ENCODE data around the gene FIGNL2. TPM values are rescaled to one million over a fixed set of nuclear protein-coding genes. Genes with fewer than 3 reads are reported as not detected.
"Not testable (repeated sequence)": the region's sequence is repeated elsewhere in the genome, so short reads cannot be mapped to it uniquely, and the experiment has no call there.

The FIGNL2 gene
- total RNA-seq, 4 donors from 2014 or later: 0.07 to 0.25 TPM; not detected in 2

GRCh38 chr12:51886021-51886710 is 37.6 kb upstream of the FIGNL2 start:
- Histone ChIP-seq H3K4me1 (peaks cover 8 to 11% of the 10 kb centered on the region in 2 donors), H3K36me3 (no peaks in the 10 kb centered on the region), H3K27ac (peak overlapping the region; percentile 56 to 72 (median 67)), H3K27me3 (peaks cover 0 to 6% (median 5%) of the 10 kb centered on the region in 3 donors), H3K9me3 (no peaks in the 10 kb centered on the region), H3K4me3 (no peak overlapping the region)
- in situ Hi-C loops (cut with MboI; ENCODE audit: low sequenced_read_pairs in 4 of 4): no loop called here
- intact Hi-C loops (cut with DNase I; ENCODE audit: low total_unique reads): no loop called here
- TF ChIP-seq POLR2A (IDR thresholded peaks at IDR 0.05) (peak in 1 of 2 donors; percentile 52), CTCF (IDR thresholded peaks at IDR 0.05 in 4 of 5, conservative IDR thresholded peaks at IDR 0.05 in 1 of 5) (no peak)
- ATAC-seq: peak; percentile 96 to 98
- DNase-seq: peak; percentile 76 to 83

GRCh38 chr12:51885294-51886020 is 36.9 kb upstream of the FIGNL2 start:
- H3K27me3 ChIP-seq; ATAC-seq; in situ Hi-C loops (cut with MboI; ENCODE audit: low sequenced_read_pairs in 4 of 4); H3K36me3 ChIP-seq; H3K4me3 ChIP-seq; DNase-seq; H3K9me3 ChIP-seq; intact Hi-C loops (cut with DNase I; ENCODE audit: low total_unique reads): not testable (repeated sequence)
- peaks cover 8 to 11% of the 10 kb centered on the region in 2 donors for H3K4me1 ChIP-seq
- peak overlapping the region; percentile 66 to 77 (median 73) for H3K27ac ChIP-seq

GRCh38 chr12:51884676-51885229 is 36.2 kb upstream of the FIGNL2 start:
- intact Hi-C loops (cut with DNase I; ENCODE audit: low total_unique reads) (no loop called here), in situ Hi-C loops (cut with MboI; ENCODE audit: low sequenced_read_pairs in 4 of 4) (no loop called here)
- H3K4me3 ChIP-seq: no peak overlapping the region
- TF ChIP-seq CTCF (IDR thresholded peaks at IDR 0.05 in 4 of 5, conservative IDR thresholded peaks at IDR 0.05 in 1 of 5) (no peak), POLR2A (IDR thresholded peaks at IDR 0.05) (no peak)
- H3K9me3 ChIP-seq: no peaks in the 10 kb centered on the region
- no peak for DNase-seq
- H3K27ac ChIP-seq: peak overlapping the region in 2 of 4 donors; percentile 72 to 77
- H3K36me3 ChIP-seq: no peaks in the 10 kb centered on the region
- no peak for ATAC-seq
- H3K27me3 ChIP-seq: peaks cover 0 to 6% (median 5%) of the 10 kb centered on the region in 3 donors
- H3K4me1 ChIP-seq: peaks cover 8 to 11% of the 10 kb centered on the region in 2 donors

- ATAC-seq (no peak), DNase-seq (no peak)
- H3K27ac ChIP-seq: no peak overlapping the region
- H3K4me1 ChIP-seq: peaks cover 8 to 11% of the 10 kb centered on the region in 2 donors
- intact Hi-C loops (cut with DNase I; ENCODE audit: low total_unique reads) (no loop called here), in situ Hi-C loops (cut with MboI; ENCODE audit: low sequenced_read_pairs in 4 of 4) (no loop called here)
- H3K27me3 ChIP-seq: peaks cover 0 to 6% (median 5%) of the 10 kb centered on the region in 3 donors
- H3K4me3 ChIP-seq: no peak overlapping the region
- no peaks in the 10 kb centered on the region for H3K36me3 ChIP-seq
- H3K9me3 ChIP-seq: no peaks in the 10 kb centered on the region
- TF ChIP-seq CTCF (IDR thresholded peaks at IDR 0.05 in 4 of 5, conservative IDR thresholded peaks at IDR 0.05 in 1 of 5) (no peak), POLR2A (IDR thresholded peaks at IDR 0.05) (no peak)
Measured at GRCh38 chr12:51883998-51884675, 35.6 kb upstream of the FIGNL2 start.
